GM12865 (cell line): Measurements from ENCODE around the gene NFIC.

Source experiments
- DNase-seq: peaks from one replicate; pipeline ENCODE4 v3.0.0; 2010; ENCODE audit warnings: low read depth
- H3K4me3 ChIP-seq: 2 replicates; pipeline ENCODE4 v1.5.1; 2011; ENCODE audit warnings: mild to moderate bottlenecking, low read depth, low read length, control low read depth
- CTCF ChIP-seq: IDR thresholded peaks from 2 replicates; pipeline ENCODE4 v1.5.1; 2011; ENCODE audit warnings: low read length, control low read depth, low read depth, inconsistent platforms; ENCODE audit not compliant: insufficient read depth; ENCODE audit errors: missing control alignments

Gene NFIC

GRCh38 chr19:3516675-3517207, 150.4 kb downstream of the NFIC start:
- peak; percentile 47 for DNase-seq
- TF ChIP-seq CTCF, result no peak
- no peak overlapping the region for H3K4me3 ChIP-seq

- H3K4me3 ChIP-seq, result no peak overlapping the region
- DNase-seq, result no peak
- TF ChIP-seq CTCF, result no peak
Observed at GRCh38 chr19:3517638-3518037, 151.3 kb downstream of the NFIC start.

GRCh38 chr19:3518255-3518654, 151.9 kb downstream of the NFIC start:
- no peak for TF ChIP-seq CTCF
- DNase-seq, result no peak
- H3K4me3 ChIP-seq, result no peak overlapping the region

- no peak for DNase-seq
- no peak overlapping the region for H3K4me3 ChIP-seq
- no peak for TF ChIP-seq CTCF
Observed at GRCh38 chr19:3518659-3519058, 152.3 kb downstream of the NFIC start.
